Stimulated activated CD8-positive, alpha-beta memory T cell treated with anti-CD3 and anti-CD28 coated beads, Interleukin-4, amount 100 ng/mL, for 4 hours (primary cell): Measurements from ENCODE around the gene HSPA2.
"Not testable (repeated sequence)": the region's sequence is repeated elsewhere in the genome, so short reads cannot be mapped to it uniquely, and the experiment has no call there.

Source experiments
- DNase-seq, 2 donors: peaks; one replicate each; pipeline ENCODE4 v3.0.0-alpha.2; 2020; ENCODE audit warnings: low read depth in 2 of 2, low spot score in 1 of 2

HSPA2 gene

DNA sequence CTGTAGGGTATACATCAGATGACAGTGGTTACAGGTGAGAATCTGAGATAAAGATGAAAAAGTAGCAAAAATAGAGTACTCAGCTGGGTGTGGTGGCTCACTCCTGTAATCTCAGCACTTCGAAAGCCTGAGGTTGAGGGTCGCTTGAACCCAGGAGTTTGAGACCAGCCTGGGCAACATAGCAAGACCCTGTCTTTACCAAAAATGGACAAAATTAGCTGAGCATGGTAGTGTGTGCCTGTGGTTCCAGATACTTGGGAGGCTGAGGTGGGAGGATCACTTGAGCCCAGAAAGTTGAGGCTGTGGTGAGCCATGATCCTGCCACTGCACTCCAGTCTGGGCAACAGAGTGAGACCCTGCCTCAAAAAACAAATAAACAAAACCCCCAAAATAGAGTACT lies 17.7 kb downstream of the HSPA2 start:
- not testable (repeated sequence) for DNase-seq

- no peak for DNase-seq
These were observed 21.1 kb downstream of the HSPA2 start for GRCh38 chr14:64561631-64562030.

DNA sequence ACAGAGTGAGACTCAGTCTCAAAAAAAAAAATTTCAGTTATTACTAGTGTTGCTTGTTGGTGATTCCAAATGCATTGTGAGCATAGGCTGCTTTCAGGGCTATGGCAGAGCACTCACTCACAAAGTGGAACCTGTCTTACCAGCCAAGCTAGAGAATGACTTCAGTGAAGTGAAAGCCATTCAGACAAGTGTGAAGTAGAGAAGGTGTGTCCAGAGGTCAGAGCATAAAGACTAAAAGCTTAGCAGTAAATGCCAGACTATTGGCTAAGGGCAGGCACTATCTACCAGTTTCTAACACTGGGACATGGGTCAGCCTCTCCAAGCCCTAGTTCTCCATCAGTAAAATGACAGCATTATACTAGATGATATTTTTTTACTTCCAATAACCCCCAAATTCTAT lies 21.9 kb downstream of the HSPA2 start:
- no peak for DNase-seq

DNA sequence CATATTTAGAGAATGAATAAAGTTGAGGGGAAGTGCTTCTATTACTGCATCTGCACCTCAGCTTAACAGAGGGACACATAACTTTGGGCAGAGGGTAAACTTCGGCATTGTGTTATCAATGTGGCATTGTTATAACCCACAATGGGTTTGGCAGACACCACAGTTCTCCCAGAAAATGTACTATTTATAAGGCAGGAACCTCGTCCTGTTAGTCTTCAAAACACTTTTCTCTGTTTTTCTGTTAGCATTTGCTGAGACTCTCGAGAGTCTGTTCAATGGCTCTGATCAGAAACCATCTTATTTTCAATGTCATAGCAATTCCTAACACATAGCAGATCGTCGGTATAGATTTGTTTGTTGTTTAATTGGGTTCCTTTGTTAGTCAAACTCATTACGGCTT lies 23.2 kb downstream of the HSPA2 start:
- no peak for DNase-seq

GRCh38 chr14:64566651-64567122 lies 26.1 kb downstream of the HSPA2 start:
- DNase-seq = no peak

GRCh38 chr14:64569138-64569631 lies 28.6 kb downstream of the HSPA2 start:
- no peak for DNase-seq

DNA sequence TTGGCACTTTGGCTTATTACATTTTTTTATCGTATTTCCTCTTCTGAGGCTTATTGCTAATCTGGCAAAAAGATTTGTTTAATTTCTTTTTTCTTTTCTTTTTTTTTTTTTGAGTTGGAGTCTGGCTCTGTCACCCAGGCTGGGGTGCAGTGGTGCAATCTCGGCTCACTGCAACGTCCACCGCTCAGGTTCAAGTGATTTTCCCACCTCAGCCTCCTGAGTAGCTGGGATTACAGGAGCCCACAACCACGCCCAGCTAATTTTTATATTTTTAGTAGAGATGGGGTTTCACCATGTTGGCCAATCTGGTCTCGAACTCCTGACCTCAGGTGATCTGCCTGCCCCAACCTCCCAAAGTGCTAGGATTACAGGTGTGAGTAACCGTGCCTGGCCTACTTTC lies 29.1 kb downstream of the HSPA2 start:
- not testable (repeated sequence) for DNase-seq

DNA sequence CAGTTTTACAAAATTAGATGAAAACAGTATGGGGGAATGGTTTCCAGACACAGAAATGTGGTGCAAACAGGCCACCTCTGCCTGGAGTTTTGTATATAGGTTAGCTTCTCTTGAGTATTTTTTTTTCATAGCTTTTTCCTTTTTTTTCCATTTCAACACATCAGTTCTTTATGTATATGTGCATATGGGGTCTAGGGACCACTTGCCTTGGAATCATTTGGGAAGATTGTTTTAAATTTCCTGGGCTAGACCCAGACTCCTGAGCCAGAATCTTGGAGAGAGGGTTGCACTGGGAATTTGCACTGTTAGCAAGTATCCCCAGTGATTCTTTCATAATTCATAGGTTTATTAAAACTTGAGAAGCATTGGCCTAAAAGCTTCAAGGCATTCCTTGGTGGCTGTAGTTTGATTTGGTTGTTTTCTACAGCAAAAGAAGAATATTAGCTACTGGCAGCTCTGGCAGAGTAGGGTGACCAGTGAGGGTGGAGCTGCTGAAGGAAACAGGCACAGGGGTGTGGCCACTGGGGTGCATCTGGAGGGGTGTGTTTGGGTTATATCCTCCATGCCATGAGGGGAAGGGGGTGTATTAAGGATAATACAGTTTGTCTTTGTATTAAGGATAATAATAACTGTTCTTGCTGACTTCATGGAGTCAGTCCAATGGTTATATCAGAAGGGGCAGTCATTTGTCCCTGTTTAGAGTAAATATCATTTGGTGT lies 32.0 kb downstream of the HSPA2 start:
- no peak for DNase-seq

DNA sequence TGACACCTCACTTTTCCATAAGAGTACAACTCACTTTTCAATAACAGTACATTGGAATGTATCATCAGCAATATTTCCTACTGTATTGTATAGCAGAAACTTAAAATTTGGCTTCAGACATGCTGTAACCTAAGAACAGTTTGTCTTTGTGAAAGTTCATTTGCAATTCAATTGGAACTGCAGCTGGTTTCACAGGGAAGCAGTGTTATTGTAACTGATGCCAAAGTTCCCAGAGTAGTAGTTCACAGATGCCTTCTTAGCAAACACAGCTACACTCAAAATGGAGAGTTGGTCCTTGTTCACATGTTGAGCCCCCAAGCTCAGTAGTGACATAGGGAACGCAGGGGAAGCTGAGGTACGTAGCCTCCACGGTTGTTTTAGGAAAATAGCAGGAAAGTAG lies 32.6 kb downstream of the HSPA2 start:
- DNase-seq = no peak

GRCh38 chr14:64574371-64575107 lies 34.0 kb downstream of the HSPA2 start:
- DNase-seq = no peak

- no peak for DNase-seq
These were observed 36.7 kb downstream of the HSPA2 start for GRCh38 chr14:64577211-64577610.

- DNase-seq = no peak
These were observed 39.9 kb downstream of the HSPA2 start for GRCh38 chr14:64580467-64580866.

- DNase-seq = no peak
These were observed 40.8 kb downstream of the HSPA2 start for GRCh38 chr14:64581363-64581762.

DNA sequence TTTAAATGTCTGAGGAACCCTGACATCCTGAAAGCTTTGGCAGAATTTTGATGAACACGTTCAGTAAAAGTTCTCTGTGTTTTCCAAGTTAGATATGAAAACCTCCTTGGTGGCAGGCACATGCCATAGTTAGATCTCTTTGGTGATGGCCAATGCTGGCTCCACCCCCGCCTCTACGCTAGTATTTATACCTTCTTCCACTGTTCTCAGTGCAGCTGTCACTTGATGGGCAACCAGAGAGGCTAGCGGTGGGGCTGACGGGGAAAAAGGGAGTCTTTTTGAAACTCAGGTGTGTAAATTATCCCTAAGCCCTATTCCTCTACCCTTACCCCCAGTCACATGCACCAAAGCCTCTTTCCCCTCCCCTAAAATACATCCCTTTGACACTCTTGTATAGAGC lies 41.3 kb downstream of the HSPA2 start:
- no peak for DNase-seq

GRCh38 chr14:64584190-64584589 lies 43.6 kb downstream of the HSPA2 start:
- DNase-seq = no peak

- no peak for DNase-seq
These were observed 51.3 kb downstream of the HSPA2 start for GRCh38 chr14:64591809-64592208.
